ENCODE results near the gene ERC1.

Gene ERC1

DNA sequence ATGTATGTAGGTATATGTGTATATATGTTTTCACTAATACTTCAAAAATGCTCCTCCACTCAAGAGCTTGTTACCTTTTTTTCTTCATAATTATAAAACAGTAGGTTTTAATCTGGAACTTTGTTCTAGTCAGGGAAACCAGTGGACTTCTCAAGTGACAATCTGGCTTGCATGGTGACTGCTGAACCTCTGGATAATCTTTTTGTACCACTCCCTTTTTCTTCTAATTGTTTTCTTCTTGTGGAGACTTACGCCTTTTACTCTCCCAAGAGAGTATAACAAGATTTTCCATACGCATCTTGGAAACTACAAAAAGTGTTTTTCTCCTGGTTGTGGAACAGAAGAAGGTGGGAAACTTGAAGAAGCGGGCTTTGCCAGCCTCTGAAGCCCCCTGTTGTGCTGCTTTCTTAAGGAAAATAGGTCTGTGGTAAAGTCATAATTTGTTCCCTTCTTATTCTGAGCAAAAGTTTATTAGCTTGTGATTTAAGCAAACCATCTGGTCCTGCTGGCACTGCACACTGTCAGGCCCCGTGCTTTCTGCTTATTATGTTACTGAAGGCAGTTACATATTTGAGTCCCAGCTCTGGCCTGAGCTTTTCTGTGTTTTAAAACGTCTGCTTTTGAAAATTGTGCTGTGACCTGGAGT lies 291.8 kb downstream of the ERC1 start:
- no peak for DNase-seq (ENCODE audit: low read depth in 3 of 3, low spot score in 1 of 3)

DNA sequence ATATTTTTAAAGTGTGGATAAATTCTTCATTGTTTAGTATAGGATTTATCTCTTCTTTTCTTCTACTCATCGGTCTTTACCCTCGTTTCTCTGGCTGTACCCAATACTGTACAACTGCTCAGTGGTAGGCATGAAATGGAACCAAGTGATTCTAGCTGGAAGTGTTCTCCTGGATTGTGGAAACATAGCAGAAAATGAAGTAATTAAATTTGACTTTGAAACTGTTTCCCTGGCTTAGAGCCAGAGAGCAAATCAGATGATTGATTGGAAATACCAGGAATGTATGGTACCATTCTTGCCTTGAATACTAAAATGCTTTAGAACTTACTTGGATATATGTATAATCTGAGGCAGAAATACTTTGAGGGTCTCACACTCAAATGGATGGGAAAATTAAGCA lies 292.3 kb downstream of the ERC1 start:
- DNase-seq (ENCODE audit: low read depth in 3 of 3, low spot score in 1 of 3), result no peak

DNA sequence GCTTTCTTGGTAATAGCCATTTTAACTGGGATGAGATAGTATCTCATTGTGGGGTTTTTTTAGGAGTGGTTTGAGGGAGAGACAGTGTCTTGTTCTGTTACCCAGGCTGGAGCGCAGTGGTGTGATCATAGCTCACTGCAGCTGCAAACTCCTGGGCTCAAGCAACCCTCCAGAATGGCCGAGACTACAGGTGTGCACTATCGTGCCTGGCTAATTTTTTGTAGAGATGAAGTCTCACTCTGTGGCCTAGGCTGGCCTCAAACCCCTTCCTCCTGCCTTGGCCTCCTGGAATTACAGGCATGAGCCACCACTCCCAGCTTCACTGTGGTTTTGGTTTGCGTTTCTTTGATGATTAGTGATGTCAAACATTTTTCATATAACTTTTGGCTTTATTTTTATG lies 293.6 kb downstream of the ERC1 start:
- DNase-seq (ENCODE audit: low read depth in 3 of 3, low spot score in 1 of 3), result no peak

DNA sequence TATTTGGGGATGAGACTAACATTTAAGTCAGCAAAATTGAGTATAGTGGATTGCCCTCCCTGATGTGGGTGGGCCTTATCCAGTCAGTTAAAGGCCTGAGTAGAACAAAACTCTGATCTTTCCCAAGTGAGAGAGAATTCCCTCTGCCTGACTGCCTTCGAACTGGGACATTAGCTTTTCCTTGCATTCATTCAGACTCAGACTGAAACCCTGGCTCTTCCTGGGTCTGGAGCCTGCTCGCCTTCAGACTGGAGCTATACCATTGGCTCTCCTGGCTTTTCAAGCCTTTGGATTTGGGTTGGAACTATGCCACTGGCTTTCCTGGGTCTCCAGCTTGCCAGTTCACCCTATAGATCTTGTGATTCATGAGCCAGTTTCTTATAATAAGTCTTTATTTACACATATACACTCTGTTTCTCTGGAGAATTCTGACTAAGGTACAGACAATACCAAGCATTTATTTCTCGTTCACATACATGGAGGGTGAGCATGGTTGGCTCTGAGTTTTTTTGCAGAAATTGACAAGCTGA lies 296.5 kb downstream of the ERC1 start:
- no peak for DNase-seq (ENCODE audit: low read depth in 3 of 3, low spot score in 1 of 3)

DNA sequence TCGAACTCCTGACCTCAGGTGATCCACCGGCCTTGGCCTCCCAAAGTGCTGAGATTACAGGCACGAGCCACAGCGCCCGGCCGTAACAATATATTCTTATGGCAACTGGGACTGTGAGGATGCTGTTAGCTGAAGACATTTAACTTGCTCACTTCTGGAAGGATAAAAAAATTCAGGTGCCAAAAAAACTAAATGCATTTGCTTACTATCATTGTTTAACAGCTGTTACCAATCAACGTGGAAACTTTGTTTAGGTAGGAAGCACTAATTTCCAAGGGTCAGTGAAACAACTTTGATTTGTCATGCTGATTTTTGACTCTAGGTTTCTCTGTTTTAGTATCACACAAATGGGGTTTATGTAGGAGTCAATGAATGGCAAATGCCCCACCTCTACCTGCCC lies 297.3 kb downstream of the ERC1 start:
- no peak for DNase-seq (ENCODE audit: low read depth in 3 of 3, low spot score in 1 of 3)

GRCh38 chr12:1289371-1290155 lies 298.5 kb downstream of the ERC1 start:
- DNase-seq (ENCODE audit: low read depth in 3 of 3, low spot score in 1 of 3), result no peak

DNA sequence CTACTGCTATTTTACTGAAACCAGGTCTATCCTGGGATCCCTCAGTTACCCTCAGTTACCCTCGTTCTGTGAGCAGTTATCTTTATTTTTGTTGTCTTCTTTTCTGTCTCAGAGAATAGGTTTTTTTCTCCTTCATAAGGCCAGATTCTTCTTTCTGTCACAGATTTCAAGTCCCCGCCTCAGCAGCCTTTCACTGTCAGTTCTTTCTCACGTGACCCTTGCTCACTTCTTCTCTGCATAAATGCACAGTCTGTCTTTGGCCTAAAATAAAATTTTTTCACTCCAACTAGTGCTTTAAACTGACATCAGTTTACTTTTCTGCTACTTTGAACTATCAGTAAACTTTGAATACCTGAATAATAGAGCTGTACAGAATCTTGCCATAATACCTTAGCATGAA lies 299.7 kb downstream of the ERC1 start:
- no peak for DNase-seq (ENCODE audit: low read depth in 3 of 3, low spot score in 1 of 3)

- DNase-seq (ENCODE audit: low read depth in 3 of 3, low spot score in 1 of 3), result no peak
Measured at GRCh38 chr12:1291601-1292332, 300.7 kb downstream of the ERC1 start.

- DNase-seq (ENCODE audit: low read depth in 3 of 3, low spot score in 1 of 3), result no peak
Measured at GRCh38 chr12:1293901-1294300, 302.9 kb downstream of the ERC1 start.

GRCh38 chr12:1297206-1297605 lies 306.2 kb downstream of the ERC1 start:
- DNase-seq (ENCODE audit: low read depth in 3 of 3, low spot score in 1 of 3), result no peak

GRCh38 chr12:1297639-1298175 lies 306.7 kb downstream of the ERC1 start:
- no peak for DNase-seq (ENCODE audit: low read depth in 3 of 3, low spot score in 1 of 3)

DNA sequence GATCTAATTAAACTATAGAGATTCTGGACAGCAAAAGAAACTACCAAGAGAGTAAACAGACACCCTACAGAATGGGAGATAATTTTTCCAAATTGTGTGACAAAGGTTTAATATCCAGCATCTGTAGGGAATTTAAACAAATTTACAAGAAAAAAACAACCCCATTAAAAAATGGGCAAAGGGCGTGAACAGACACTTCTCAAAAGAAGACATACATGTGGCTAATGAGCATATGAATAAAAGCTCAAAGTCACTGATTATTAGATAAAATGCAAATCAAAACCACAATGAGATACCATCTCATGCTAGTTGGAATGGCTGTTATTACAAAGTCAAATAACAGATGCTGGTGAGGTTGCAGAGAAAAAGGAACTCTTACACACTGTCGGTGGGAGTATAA lies 309.4 kb downstream of the ERC1 start:
- no peak for DNase-seq (ENCODE audit: low read depth in 3 of 3, low spot score in 1 of 3)

- no peak for DNase-seq (ENCODE audit: low read depth in 3 of 3, low spot score in 1 of 3)
Measured at GRCh38 chr12:1302201-1302870, 311.3 kb downstream of the ERC1 start.

- no peak for DNase-seq (ENCODE audit: low read depth in 3 of 3, low spot score in 1 of 3)
Measured at GRCh38 chr12:1305063-1305434, 314.0 kb downstream of the ERC1 start.

DNA sequence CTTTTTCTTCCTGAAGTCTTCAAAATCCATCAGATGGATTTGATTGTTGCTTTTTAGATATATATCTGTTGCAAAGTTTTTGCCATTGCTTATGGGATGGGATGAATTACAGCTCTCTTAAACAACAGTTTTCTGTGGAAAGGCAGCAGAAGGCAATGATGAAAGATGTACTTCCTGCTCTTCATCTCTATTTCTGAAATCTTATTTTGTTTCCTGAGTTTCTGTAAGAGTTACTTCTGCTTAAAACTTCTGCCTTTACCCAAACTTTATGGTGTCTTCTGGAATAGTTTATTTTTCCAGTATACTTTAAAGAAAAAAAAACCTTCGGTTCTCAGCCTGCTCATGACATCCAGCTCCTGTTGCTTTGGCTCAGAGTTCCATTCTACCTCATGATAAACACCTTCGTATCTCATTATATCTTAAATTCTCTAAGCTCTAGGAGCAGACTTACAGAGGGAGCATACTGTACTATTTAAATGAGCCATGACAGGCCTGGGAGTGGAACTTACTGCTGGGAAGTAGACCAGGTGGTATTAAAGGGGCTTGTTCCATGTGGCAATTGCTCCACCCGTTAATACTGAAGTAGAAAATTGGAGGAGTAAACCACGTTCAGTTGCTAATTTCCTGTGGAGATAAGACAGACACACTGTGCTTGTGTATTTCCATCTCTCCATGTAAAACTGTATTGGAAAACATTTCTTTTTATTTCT lies 314.9 kb downstream of the ERC1 start:
- DNase-seq (ENCODE audit: low read depth in 3 of 3, low spot score in 1 of 3), result no peak

DNA sequence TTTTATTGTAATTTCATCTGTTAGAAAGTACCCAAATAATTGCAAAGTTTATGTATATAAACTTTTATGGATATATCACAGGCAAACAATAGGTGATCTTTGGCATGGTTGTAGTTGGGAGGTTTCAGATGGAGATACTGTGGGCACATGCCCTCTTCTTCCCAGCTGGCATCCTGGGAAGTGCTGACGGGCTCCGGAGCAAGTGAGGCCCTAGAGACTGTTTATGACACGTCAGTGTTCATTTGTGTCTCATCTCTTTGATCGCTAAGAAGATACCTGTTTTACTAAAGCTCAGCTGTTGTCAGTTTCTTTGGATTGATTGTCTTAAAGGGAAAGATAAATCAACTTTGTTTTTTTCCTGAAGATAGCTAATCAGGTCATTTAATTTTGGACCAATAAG lies 315.8 kb downstream of the ERC1 start:
- DNase-seq (ENCODE audit: low read depth in 3 of 3, low spot score in 1 of 3), result no peak

DNA sequence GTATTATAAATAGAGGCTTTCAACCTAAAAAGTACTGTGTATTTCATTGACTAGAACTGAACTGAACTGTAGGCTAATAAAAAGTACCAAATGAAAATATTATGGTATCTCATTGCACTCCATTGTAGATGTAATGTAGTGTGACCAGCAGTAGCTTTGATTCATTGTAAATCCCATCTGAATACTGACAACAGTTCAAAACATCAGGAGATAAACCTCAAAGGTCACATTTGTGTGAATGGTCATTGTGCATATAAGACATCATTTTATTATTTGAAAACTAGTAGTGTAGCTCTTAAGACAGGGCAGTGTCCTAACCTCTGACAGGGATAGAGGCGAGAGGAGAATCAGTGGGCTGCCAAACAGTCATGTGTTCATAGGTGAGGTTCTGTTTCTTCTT lies 316.8 kb downstream of the ERC1 start:
- no peak for DNase-seq (ENCODE audit: low read depth in 3 of 3, low spot score in 1 of 3)

- DNase-seq (ENCODE audit: low read depth in 3 of 3, low spot score in 1 of 3), result no peak
Measured at GRCh38 chr12:1309613-1310012, 318.6 kb downstream of the ERC1 start.

DNA sequence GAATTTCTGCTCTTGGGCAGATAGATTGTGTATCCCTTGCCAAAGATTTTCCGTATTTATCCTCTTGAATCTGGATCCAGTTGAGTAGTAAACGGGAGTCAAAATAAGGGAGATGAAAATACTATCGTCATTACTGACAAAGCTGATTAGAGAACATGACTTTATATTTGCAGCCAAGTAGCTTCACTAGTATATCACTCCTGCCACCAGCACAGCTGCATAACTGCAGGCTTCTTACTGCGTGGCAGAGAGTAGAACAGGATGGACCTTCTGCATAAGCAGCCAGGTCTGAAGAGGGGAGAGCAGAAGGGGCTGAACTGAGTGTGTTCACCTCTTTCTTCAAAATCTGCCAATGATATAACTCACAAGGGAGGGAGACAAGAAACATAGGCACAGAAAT lies 319.6 kb downstream of the ERC1 start:
- no peak for DNase-seq (ENCODE audit: low read depth in 3 of 3, low spot score in 1 of 3)

DNA sequence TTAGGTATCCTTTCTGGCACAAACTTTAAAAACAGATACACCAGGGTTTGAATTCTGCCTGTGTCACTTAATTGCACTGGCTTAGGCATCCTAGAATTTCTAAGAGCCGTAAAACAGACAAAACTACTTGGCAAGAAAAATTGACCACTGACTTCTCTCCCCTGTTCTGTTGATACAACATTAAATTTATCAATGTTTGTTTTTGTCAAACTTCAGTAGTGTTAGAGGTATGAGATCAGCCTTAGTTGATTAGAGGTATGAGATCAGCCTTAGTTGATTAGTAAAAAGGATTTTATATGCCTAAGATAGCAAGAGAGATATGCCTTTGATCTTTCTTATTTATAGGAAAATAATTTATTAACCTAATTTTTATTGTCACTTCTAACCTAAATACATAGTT lies 320.1 kb downstream of the ERC1 start:
- DNase-seq (ENCODE audit: low read depth in 3 of 3, low spot score in 1 of 3), result no peak

GRCh38 chr12:1313906-1314305 lies 322.9 kb downstream of the ERC1 start:
- no peak for DNase-seq (ENCODE audit: low read depth in 3 of 3, low spot score in 1 of 3)
